DOHH2 (cell line): ENCODE measurements around the gene RANBP3.

Experiments used
- CTCF ChIP-seq: fragments of 200-600 bp; sonication (generic); IDR thresholded peaks from one replicate; pipeline ENCODE4 v1.5.1; 2014; ENCODE audit warnings: antibody characterized with exemption, mild to moderate bottlenecking, low read depth, low read length; ENCODE audit not compliant: poor library complexity, severe bottlenecking
- EZH2phosphoT487 ChIP-seq: fragments of 200-600 bp; sonication (generic); IDR thresholded peaks from 2 replicates; pipeline ENCODE4 v1.6.1; 2017; ENCODE audit warnings: borderline replicate concordance, mild to moderate bottlenecking, antibody characterized with exemption, low read length, moderate library complexity, mixed read lengths

- no peak for TF ChIP-seq CTCF
- TF ChIP-seq EZH2phosphoT487 = no peak
Measured at GRCh38 chr19:6000228-6000847, 22.4 kb upstream of the RANBP3 start.
